HepG2 (cell line): ENCODE measurements around the gene TPBGL. TPM values are rescaled to one million over a fixed set of nuclear protein-coding genes. Genes with fewer than 3 reads are reported as not detected.

Experiments
- ATAC-seq: fragments of 200-7000 bp; cut with Tn5 transposase; 3 replicates; pipeline ENCODE4 v1.9.1; 2020; ENCODE audit warnings: mild to moderate bottlenecking, moderate library complexity
- BruUV-seq: library from RNA; stranded (reverse); fragments of 400-500 nt; replicated peaks from 2 replicates; lab custom pipeline; 2021; lab: Mats Ljungman, UMichigan
- CTCF ChIA-PET: fragments of 300-600 bp; formaldehyde crosslinking; extraction: SDS; loops from one replicate; lab custom pipeline; 2021; ENCODE audit warnings: low total read pairs, inconsistent platforms, low intra/inter-chr PET ratio; lab: Yijun Ruan, JAX
- POLR2A ChIA-PET: fragments of 350-600 bp; sonication (Branson Sonifier 250); formaldehyde crosslinking; loops from one replicate; lab custom pipeline; 2020; ENCODE audit warnings: antibody characterized with exemption, inconsistent platforms; lab: Yijun Ruan, JAX
- DNase-seq: peaks from one replicate; pipeline ENCODE4 v3.0.0-alpha.2; 2015; ENCODE audit warnings: low spot score
- FAIRE-seq: peaks from 3 replicates; lab custom pipeline; 2011; peaks lifted over from hg19 to GRCh38; lab: Jason Lieb, UNC
- H2AFZ ChIP-seq: one replicate; pipeline ENCODE4 v1.6.1; 2011; ENCODE audit warnings: low read length, inconsistent platforms
- H3K27ac ChIP-seq: fragments of 300-600 bp; 3 replicates; pipeline ENCODE4 v1.8.0; 2011; ENCODE audit warnings: mixed run types, mild to moderate bottlenecking, mixed read lengths, low read length, inconsistent platforms; ENCODE audit not compliant: insufficient read depth; ENCODE audit errors: extremely low read length
- H3K27me3 ChIP-seq, 2 experiments: fragments of 200-600 bp in 1 of 2; 2 replicates in 1 of 2; 3 replicates in 1 of 2; pipeline versions ENCODE4 v1.6.0 to v1.8.0; 2011; ENCODE audit warnings: low read length in 2 of 2, mild to moderate bottlenecking in 2 of 2, moderate library complexity in 2 of 2, inconsistent platforms in 1 of 2; ENCODE audit not compliant: insufficient read depth in 2 of 2, control insufficient read depth in 1 of 2
- H3K36me3 ChIP-seq, 2 experiments: fragments of 200-600 bp in 1 of 2; replicated peaks in 1 of 2; 2 replicates in 1 of 2; 3 replicates in 1 of 2; pipeline versions ENCODE4 v1.5.1 to v1.8.0; 2011; ENCODE audit warnings: low read length in 2 of 2, inconsistent platforms in 1 of 2; ENCODE audit not compliant: insufficient read depth in 2 of 2, control insufficient read depth in 1 of 2
- H3K4me1 ChIP-seq: 2 replicates; pipeline ENCODE4 v1.5.1; 2012; ENCODE audit warnings: low read length, inconsistent platforms; ENCODE audit not compliant: insufficient read depth
- H3K4me2 ChIP-seq: 2 replicates; pipeline ENCODE4 v1.6.0; 2011; ENCODE audit warnings: low read depth, low read length, inconsistent platforms
- H3K4me3 ChIP-seq, 3 experiments: fragments of 200-600 bp in 1 of 3; sonication (generic), shearing (Covaris generic) in 1 of 3; replicated peaks in 1 of 3; 2 replicates each; pipeline ENCODE4 v1.5.1; 2011 to 2016; ENCODE audit warnings: low read length in 3 of 3, inconsistent platforms in 2 of 3, low read depth in 2 of 3, mild to moderate bottlenecking in 2 of 3, control low read depth in 1 of 3, mixed read lengths in 1 of 3; ENCODE audit not compliant: insufficient read depth in 1 of 3
- H3K79me2 ChIP-seq: one replicate; pipeline ENCODE4 v1.6.1; 2011; ENCODE audit warnings: low read length, inconsistent platforms; ENCODE audit not compliant: insufficient read depth
- H3K9ac ChIP-seq: 2 replicates; pipeline ENCODE4 v1.6.0; 2011; ENCODE audit warnings: mild to moderate bottlenecking, low read depth, low read length, inconsistent platforms; ENCODE audit not compliant: insufficient read depth
- H3K9me3 ChIP-seq: 2 replicates; pipeline ENCODE4 v1.5.1; 2012; ENCODE audit warnings: mild to moderate bottlenecking, low read length
- H4K20me1 ChIP-seq: 2 replicates; pipeline ENCODE4 v1.6.0; 2011; ENCODE audit warnings: inconsistent platforms, mild to moderate bottlenecking, low read length, moderate library complexity; ENCODE audit not compliant: insufficient read depth
- FOXO1 ChIP-seq: sonication (generic); formaldehyde crosslinking; IDR thresholded peaks from 2 replicates; pipeline ENCODE4 v1.4.0; 2020; ENCODE audit warnings: missing genetic modification reagents
- HMGA1 ChIP-seq: sonication (generic); formaldehyde crosslinking; conservative IDR thresholded peaks from 2 replicates; pipeline ENCODE4 v1.4.0; 2020; ENCODE audit warnings: missing genetic modification reagents
- KLF9 ChIP-seq: IDR thresholded peaks from 2 replicates; pipeline ENCODE4 v1.6.1; 2016; ENCODE audit warnings: low read depth
- KMT2A ChIP-seq: sonication (generic); formaldehyde crosslinking; IDR thresholded peaks from 2 replicates; pipeline ENCODE4 v1.4.0; 2020; ENCODE audit warnings: missing genetic modification reagents
- RBM22 ChIP-seq: fragments of 200-400 bp; formaldehyde crosslinking; optimal IDR thresholded peaks from 2 replicates; pipeline ENCODE3; 2017; ENCODE audit warnings: mild to moderate bottlenecking, low read length, moderate library complexity
- SOX5 ChIP-seq: IDR thresholded peaks from 2 replicates; pipeline ENCODE4 v1.6.1; 2016; ENCODE audit warnings: borderline replicate concordance
- ZBTB38 ChIP-seq: sonication (generic); formaldehyde crosslinking; IDR thresholded peaks from 2 replicates; pipeline ENCODE4 v1.5.1; 2020; ENCODE audit warnings: mild to moderate bottlenecking, missing genetic modification reagents
- ZBTB8A ChIP-seq: sonication (generic); formaldehyde crosslinking; IDR thresholded peaks from 2 replicates; pipeline ENCODE4 v1.4.0; 2020; ENCODE audit warnings: mild to moderate bottlenecking, low read depth, missing genetic modification reagents, borderline replicate concordance
- ZNF138 ChIP-seq: sonication (generic); formaldehyde crosslinking; IDR thresholded peaks from 2 replicates; pipeline ENCODE4 v1.5.0; 2020; ENCODE audit warnings: mild to moderate bottlenecking, low read depth, missing genetic modification reagents
- ZNF274 ChIP-seq: sonication (generic); formaldehyde crosslinking; IDR thresholded peaks from 2 replicates; pipeline ENCODE4 v1.5.1; 2020; ENCODE audit warnings: mild to moderate bottlenecking, missing genetic modification reagents
- ZNF644 ChIP-seq: IDR thresholded peaks from 2 replicates; pipeline ENCODE4 v1.6.1; 2016; ENCODE audit warnings: low read depth
- ZNF839 ChIP-seq: sonication (generic); formaldehyde crosslinking; IDR thresholded peaks from 2 replicates; pipeline ENCODE4 v1.4.0; 2020; ENCODE audit warnings: missing genetic modification reagents, mild to moderate bottlenecking, borderline replicate concordance
- WGBS: methylation state at CpG from one replicate; pipeline ENCODE4 v1.1.6; 2017; ENCODE audit warnings: low lambda C conversion rate; 5-methylcytosine and 5-hydroxymethylcytosine counted together
- in situ Hi-C: cut with HindIII; loops from 2 replicates; pipeline ENCODE4 v1.10.0; 2017; ENCODE audit warnings: low pct_unique_long_range_greater_than_20kb; ENCODE audit not compliant: extremely low pct_ligation_motif_present
- intact Hi-C: fragments of 100-400 bp; cut with micrococcal nuclease; formaldehyde crosslinking; loops from one replicate; pipeline ENCODE4 v1.10.0; 2022; ENCODE audit not compliant: unreplicated experiment
- polyA plus RNA-seq, 8 experiments: library from polyadenylated mRNA; depleted of rRNA in 3 of 8; stranded (reverse) in 7 of 8; unstranded in 1 of 8; fragments of >200 nt; fragmentation: Illumina TruSeq in 4 of 8; extraction: Trizol in 4 of 8; gene quantifications; 2 replicates each; pipeline versions ENCODE4 v1.2.1 to v1.2.3, GENCODE V29; 2011 to 2016; ENCODE audit warnings: low read depth in 4 of 8, missing spikeins in 1 of 8, mixed read lengths in 1 of 8; ENCODE audit not compliant: insufficient read depth in 1 of 8
- total RNA-seq, 5 experiments: library from RNA; depleted of rRNA; stranded (reverse); fragments of >200 nt; fragmentation: Illumina TruSeq; extraction: Trizol; gene quantifications; 2 replicates each; pipeline ENCODE4 v1.2.3, GENCODE V29; 2016; ENCODE audit warnings: low read depth in 1 of 5
- TF ChIP-seq, protein P1 (sequence below): sonication (generic); formaldehyde crosslinking; IDR thresholded peaks from 2 replicates; pipeline ENCODE4 v1.4.0; 2020; ENCODE audit warnings: missing genetic modification reagents

The TPBGL gene
- total and polyA plus RNA-seq, 2 of the 13 experiments (the other 11 are each of a cell fraction or from before 2014, with no cell fraction given), result not detected

DNA sequence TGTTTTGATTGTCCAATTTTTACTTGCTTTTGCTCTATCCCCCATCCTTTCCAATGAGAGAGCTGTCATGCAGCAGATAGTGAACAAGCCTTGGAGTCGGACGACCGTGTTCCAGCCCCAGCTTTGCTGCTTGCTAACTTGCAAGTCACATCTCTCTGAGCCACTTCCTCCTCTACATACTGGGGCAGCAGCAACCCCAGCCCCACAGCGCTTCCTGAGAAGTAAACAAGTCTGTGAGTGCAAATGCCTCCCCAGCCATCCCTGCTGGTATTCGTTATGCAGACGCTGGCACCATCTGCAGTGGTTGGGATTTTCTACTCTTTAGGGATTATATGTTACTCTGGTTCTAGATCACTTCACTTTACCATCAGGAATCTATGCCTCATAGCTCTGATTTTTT is 35.0 kb downstream of the TPBGL start:
- H3K36me3 ChIP-seq, result peaks cover 35 to 59% of the 10 kb centered on the region in 2 experiments
- ChIA-PET CTCF (no interaction called here), POLR2A (no interaction called here)
- peaks cover 2% of the 10 kb centered on the region for H3K4me1 ChIP-seq
- H3K79me2 ChIP-seq, result no peaks in the 10 kb centered on the region
- DNase-seq (no peak), ATAC-seq (no peak), FAIRE-seq (no peak)
- no peak overlapping the region for H3K27ac ChIP-seq
- TF ChIP-seq FOXO1 (CRISPR knock-in tag), result no peak
- TF ChIP-seq HMGA1 (CRISPR knock-in tag), result no peak
- TF ChIP-seq SOX5 (CRISPR knock-in tag), result no peak
- TF ChIP-seq KLF9, result no peak
- TF ChIP-seq ZBTB38 (CRISPR knock-in tag), result no peak
- TF ChIP-seq ZBTB8A (CRISPR knock-in tag), result no peak
- no peak for TF ChIP-seq ZNF274 (CRISPR knock-in tag)
- H2AFZ ChIP-seq, result no peak overlapping the region
- H4K20me1 ChIP-seq, result peaks cover 5% of the 10 kb centered on the region; the same call in 1 of the 2 replicates
- in situ Hi-C loops (no loop called here), intact Hi-C loops (no loop called here)
- no peak overlapping the region for H3K4me3 ChIP-seq
- H3K9ac ChIP-seq, result no peak overlapping the region
- no peaks in the 10 kb centered on the region for H3K9me3 ChIP-seq
- WGBS, result 96% methylated on average over 6 of the region's 6 CpGs
- no peaks in the 10 kb centered on the region for H3K27me3 ChIP-seq
- BruUV-seq, result no TSS peak
- H3K4me2 ChIP-seq, result no peak overlapping the region

- DNase-seq (no peak), ATAC-seq (no peak)
- in situ Hi-C loops, result no loop called here
- no peaks in the 10 kb centered on the region for H3K79me2 ChIP-seq
- peaks cover 8% of the 10 kb centered on the region for H3K4me1 ChIP-seq
- no peak overlapping the region for H3K4me2 ChIP-seq
- no peak overlapping the region for H3K4me3 ChIP-seq
- no peaks in the 10 kb centered on the region for H3K9me3 ChIP-seq
- no peak overlapping the region for H3K27ac ChIP-seq
- TF ChIP-seq ZNF839 (CRISPR knock-in tag) (no peak), ZNF138 (CRISPR knock-in tag) (no peak), ZNF644 (CRISPR knock-in tag) (no peak), KMT2A (CRISPR knock-in tag) (no peak), RBM22 (no peak)
- TF ChIP-seq, protein P1, sequence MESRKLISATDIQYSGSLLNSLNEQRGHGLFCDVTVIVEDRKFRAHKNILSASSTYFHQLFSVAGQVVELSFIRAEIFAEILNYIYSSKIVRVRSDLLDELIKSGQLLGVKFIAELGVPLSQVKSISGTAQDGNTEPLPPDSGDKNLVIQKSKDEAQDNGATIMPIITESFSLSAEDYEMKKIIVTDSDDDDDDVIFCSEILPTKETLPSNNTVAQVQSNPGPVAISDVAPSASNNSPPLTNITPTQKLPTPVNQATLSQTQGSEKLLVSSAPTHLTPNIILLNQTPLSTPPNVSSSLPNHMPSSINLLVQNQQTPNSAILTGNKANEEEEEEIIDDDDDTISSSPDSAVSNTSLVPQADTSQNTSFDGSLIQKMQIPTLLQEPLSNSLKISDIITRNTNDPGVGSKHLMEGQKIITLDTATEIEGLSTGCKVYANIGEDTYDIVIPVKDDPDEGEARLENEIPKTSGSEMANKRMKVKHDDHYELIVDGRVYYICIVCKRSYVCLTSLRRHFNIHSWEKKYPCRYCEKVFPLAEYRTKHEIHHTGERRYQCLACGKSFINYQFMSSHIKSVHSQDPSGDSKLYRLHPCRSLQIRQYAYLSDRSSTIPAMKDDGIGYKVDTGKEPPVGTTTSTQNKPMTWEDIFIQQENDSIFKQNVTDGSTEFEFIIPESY (CRISPR knock-in tag), result no peak
- TF ChIP-seq, all 625 proteins: peak for 0
- intact Hi-C loops, result no loop called here
- Histone ChIP-seq H4K20me1 (peaks cover 8% of the 10 kb centered on the region; the same call in 1 of the 2 replicates), H3K36me3 (peaks cover 35 to 62% of the 10 kb centered on the region in 2 experiments), H2AFZ (no peak overlapping the region), H3K27me3 (no peaks in the 10 kb centered on the region), H3K9ac (no peak overlapping the region)
- POLR2A ChIA-PET, result no interaction called here
- no peak for FAIRE-seq
- CTCF ChIA-PET, result no interaction called here
- WGBS, result 94% methylated on average over 2 of the region's 2 CpGs
- no TSS peak for BruUV-seq
These were observed 35.6 kb downstream of the TPBGL start for GRCh38 chr11:75276186-75276585.
